SK-N-SH (cell line): ENCODE results near the gene LMO7. TPM values are rescaled to one million over a fixed set of nuclear protein-coding genes. Genes with fewer than 3 reads are reported as not detected.

Experiments used
- CTCF ChIA-PET: fragments of 300-600, 350-600 bp; formaldehyde crosslinking; extraction: SDS; loops from one replicate; lab custom pipeline; 2021; lab: Yijun Ruan, JAX
- POLR2A ChIA-PET: fragments of 350-600 bp; sonication (Branson Sonifier 250); formaldehyde crosslinking; extraction: SDS; loops from one replicate; lab custom pipeline; 2020; ENCODE audit warnings: antibody characterized with exemption, inconsistent platforms; lab: Yijun Ruan, JAX
- DNase-seq: peaks from one replicate; pipeline ENCODE4 v3.0.0; 2012
- H2AFZ ChIP-seq: fragments of 200-600 bp; sonication (generic); 2 replicates; pipeline ENCODE4 v1.8.1; 2016; ENCODE audit warnings: antibody characterized with exemption, mild to moderate bottlenecking, low read depth
- H3F3A ChIP-seq: fragments of 200-600 bp; sonication (generic); replicated peaks from 2 replicates; pipeline ENCODE3; 2016; ENCODE audit warnings: antibody characterized with exemption, mild to moderate bottlenecking; ENCODE audit not compliant: insufficient read depth
- H3K27ac ChIP-seq, 2 experiments: fragments of 200-500 bp in 1 of 2; fragments of 200-600 bp in 1 of 2; sonication (Bioruptor generic) in 1 of 2; sonication (generic), shearing (Covaris generic) in 1 of 2; 2 replicates each; pipeline versions ENCODE4 v1.5.1 to v1.6.1; 2014 to 2016; ENCODE audit warnings: low read depth in 2 of 2, inconsistent platforms in 1 of 2, low read length in 1 of 2, mild to moderate bottlenecking in 1 of 2, mixed read lengths in 1 of 2
- H3K27me3 ChIP-seq: fragments of 200-600 bp; sonication (generic), shearing (Covaris generic); 2 replicates; pipeline ENCODE4 v1.6.1; 2016; ENCODE audit warnings: mixed run types; ENCODE audit not compliant: insufficient read depth
- H3K36me3 ChIP-seq, 2 experiments: fragments of 200-500 bp in 1 of 2; fragments of 200-600 bp in 1 of 2; sonication (Bioruptor generic) in 1 of 2; sonication (generic) in 1 of 2; replicated peaks in 1 of 2; 2 replicates each; pipeline versions ENCODE3 to v1.5.1; 2014 to 2016; ENCODE audit warnings: low read length in 1 of 2, mild to moderate bottlenecking in 1 of 2; ENCODE audit not compliant: insufficient read depth in 2 of 2, control insufficient read depth in 1 of 2
- H3K4me1 ChIP-seq, 2 experiments: fragments of 200-500 bp in 1 of 2; fragments of 200-600 bp in 1 of 2; sonication (Bioruptor generic) in 1 of 2; sonication (generic), shearing (Covaris generic) in 1 of 2; 2 replicates each; pipeline versions ENCODE4 v1.5.1 to v1.6.1; 2014 to 2016; ENCODE audit warnings: low read depth in 1 of 2, low read length in 1 of 2, mixed run types in 1 of 2; ENCODE audit not compliant: insufficient read depth in 2 of 2, control insufficient read depth in 1 of 2
- H3K4me2 ChIP-seq: fragments of 200-600 bp; sonication (generic), shearing (Covaris generic); 2 replicates; pipeline ENCODE4 v1.6.1; 2017; ENCODE audit warnings: mixed run types
- H3K4me3 ChIP-seq, 2 experiments: fragments of 200-500 bp in 1 of 2; fragments of 200-600 bp in 1 of 2; sonication (Bioruptor generic) in 1 of 2; sonication (generic), shearing (Covaris generic) in 1 of 2; 2 replicates each; pipeline versions ENCODE4 v1.5.1 to v1.8.1; 2014 to 2016; ENCODE audit warnings: low read depth in 2 of 2, inconsistent platforms in 1 of 2, low read length in 1 of 2, mild to moderate bottlenecking in 1 of 2, mixed read lengths in 1 of 2, moderate library complexity in 1 of 2
- H3K79me2 ChIP-seq: fragments of 200-600 bp; sonication (generic); 2 replicates; pipeline ENCODE4 v1.8.1; 2017; ENCODE audit warnings: mild to moderate bottlenecking; ENCODE audit not compliant: insufficient read depth
- H3K9ac ChIP-seq: fragments of 200-600 bp; sonication (generic); 2 replicates; pipeline ENCODE4 v1.6.1; 2017; ENCODE audit warnings: mixed run types
- H3K9me2 ChIP-seq: fragments of 200-600 bp; sonication (generic); 2 replicates; pipeline ENCODE4 v1.6.1; 2017; ENCODE audit warnings: mixed run types
- H3K9me3 ChIP-seq: fragments of 200-600 bp; sonication (generic); 2 replicates; pipeline ENCODE4 v1.6.1; 2017; ENCODE audit warnings: mixed run types, mild to moderate bottlenecking, moderate library complexity
- H4K20me1 ChIP-seq: fragments of 200-600 bp; sonication (generic); 2 replicates; pipeline ENCODE4 v1.6.1; 2017; ENCODE audit warnings: mild to moderate bottlenecking, mixed run types; ENCODE audit not compliant: insufficient read depth
- MEF2A ChIP-seq: IDR thresholded peaks from 2 replicates; pipeline ENCODE4 v1.4.0; 2012; ENCODE audit warnings: low read depth, borderline replicate concordance
- NRF1 ChIP-seq: IDR thresholded peaks from 2 replicates; pipeline ENCODE4 v1.6.1; 2012; ENCODE audit warnings: low read depth, mild to moderate bottlenecking, low read length
- WGBS: methylation state at CpG from one replicate; pipeline ENCODE4 v1.1.6; 2017; ENCODE audit warnings: low lambda C conversion rate; 5-methylcytosine and 5-hydroxymethylcytosine counted together
- polyA plus RNA-seq, 3 experiments: library from polyadenylated mRNA; depleted of rRNA; stranded (reverse); fragments of >200 nt; gene quantifications; 2 replicates each; pipeline ENCODE4 v1.2.3, GENCODE V29; 2012
- TF ChIP-seq, protein P1 (sequence below): IDR thresholded peaks from 2 replicates; pipeline ENCODE4 v1.6.1; 2012; ENCODE audit warnings: mild to moderate bottlenecking, low read depth, low read length, moderate library complexity
- TF ChIP-seq, protein P2 (sequence below): IDR thresholded peaks from 2 replicates; pipeline ENCODE4 v1.4.0; 2012; ENCODE audit warnings: low read depth
- TF ChIP-seq, protein P3 (sequence below): fragments of 150-350 bp; IDR thresholded peaks from 2 replicates; pipeline ENCODE4 v1.6.1; 2016; ENCODE audit warnings: mild to moderate bottlenecking, low read depth, low read length

The LMO7 gene
- polyA plus RNA-seq, 1 of the 3 experiments (the other 2 are of a cell fraction) = 83.6 TPM

GRCh38 chr13:75757336-75757735 is 121.2 kb downstream of the LMO7 start (continued):
- TF ChIP-seq, protein P1, sequence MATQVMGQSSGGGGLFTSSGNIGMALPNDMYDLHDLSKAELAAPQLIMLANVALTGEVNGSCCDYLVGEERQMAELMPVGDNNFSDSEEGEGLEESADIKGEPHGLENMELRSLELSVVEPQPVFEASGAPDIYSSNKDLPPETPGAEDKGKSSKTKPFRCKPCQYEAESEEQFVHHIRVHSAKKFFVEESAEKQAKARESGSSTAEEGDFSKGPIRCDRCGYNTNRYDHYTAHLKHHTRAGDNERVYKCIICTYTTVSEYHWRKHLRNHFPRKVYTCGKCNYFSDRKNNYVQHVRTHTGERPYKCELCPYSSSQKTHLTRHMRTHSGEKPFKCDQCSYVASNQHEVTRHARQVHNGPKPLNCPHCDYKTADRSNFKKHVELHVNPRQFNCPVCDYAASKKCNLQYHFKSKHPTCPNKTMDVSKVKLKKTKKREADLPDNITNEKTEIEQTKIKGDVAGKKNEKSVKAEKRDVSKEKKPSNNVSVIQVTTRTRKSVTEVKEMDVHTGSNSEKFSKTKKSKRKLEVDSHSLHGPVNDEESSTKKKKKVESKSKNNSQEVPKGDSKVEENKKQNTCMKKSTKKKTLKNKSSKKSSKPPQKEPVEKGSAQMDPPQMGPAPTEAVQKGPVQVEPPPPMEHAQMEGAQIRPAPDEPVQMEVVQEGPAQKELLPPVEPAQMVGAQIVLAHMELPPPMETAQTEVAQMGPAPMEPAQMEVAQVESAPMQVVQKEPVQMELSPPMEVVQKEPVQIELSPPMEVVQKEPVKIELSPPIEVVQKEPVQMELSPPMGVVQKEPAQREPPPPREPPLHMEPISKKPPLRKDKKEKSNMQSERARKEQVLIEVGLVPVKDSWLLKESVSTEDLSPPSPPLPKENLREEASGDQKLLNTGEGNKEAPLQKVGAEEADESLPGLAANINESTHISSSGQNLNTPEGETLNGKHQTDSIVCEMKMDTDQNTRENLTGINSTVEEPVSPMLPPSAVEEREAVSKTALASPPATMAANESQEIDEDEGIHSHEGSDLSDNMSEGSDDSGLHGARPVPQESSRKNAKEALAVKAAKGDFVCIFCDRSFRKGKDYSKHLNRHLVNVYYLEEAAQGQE = no peak

DNA sequence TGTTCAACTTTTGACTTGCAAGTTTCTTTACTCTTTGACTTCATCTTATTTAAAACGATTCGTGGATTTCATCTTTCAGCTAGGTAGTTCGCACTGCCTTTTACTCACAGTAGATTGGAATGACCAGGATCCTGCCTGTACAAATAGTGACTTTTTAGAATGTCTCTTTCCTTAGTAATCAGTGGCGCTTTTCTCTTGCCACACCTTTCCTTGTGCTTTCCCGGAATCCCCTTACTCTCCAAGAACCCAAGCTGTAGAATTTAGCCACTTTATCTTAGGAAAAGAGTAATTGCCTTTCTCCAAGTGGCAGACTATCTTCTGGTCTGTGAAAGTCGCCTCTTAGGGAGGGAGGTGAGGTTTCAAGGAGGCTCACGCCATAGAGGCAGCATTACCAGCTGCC is 123.4 kb downstream of the LMO7 start:
- DNase-seq = no peak
- WGBS = 96% methylated on average over 7 of the region's 7 CpGs
- CTCF ChIA-PET = interaction anchor here (0.7 to 3.2 kb wide), 2 partner anchors 21 to 64 kb away, joined by 3 to 14 read pairs; no protein-coding TSS in a partner anchor
- H4K20me1 ChIP-seq = peaks cover 93% of the 10 kb centered on the region
- no peak overlapping the region for H3K27ac ChIP-seq
- H3K79me2 ChIP-seq = peaks cover 100% of the 10 kb centered on the region
- peaks cover 6 to 8% of the 10 kb centered on the region in 2 experiments; a peak in 3 of 4 replicates for H3K4me1 ChIP-seq
- POLR2A ChIA-PET = no interaction called here
- no peaks in the 10 kb centered on the region for H3K9me3 ChIP-seq
- H2AFZ ChIP-seq = no peak overlapping the region
- TF ChIP-seq NRF1 = no peak
- TF ChIP-seq, protein P2, sequence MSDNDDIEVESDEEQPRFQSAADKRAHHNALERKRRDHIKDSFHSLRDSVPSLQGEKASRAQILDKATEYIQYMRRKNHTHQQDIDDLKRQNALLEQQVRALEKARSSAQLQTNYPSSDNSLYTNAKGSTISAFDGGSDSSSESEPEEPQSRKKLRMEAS = no peak
- TF ChIP-seq, protein P3, sequence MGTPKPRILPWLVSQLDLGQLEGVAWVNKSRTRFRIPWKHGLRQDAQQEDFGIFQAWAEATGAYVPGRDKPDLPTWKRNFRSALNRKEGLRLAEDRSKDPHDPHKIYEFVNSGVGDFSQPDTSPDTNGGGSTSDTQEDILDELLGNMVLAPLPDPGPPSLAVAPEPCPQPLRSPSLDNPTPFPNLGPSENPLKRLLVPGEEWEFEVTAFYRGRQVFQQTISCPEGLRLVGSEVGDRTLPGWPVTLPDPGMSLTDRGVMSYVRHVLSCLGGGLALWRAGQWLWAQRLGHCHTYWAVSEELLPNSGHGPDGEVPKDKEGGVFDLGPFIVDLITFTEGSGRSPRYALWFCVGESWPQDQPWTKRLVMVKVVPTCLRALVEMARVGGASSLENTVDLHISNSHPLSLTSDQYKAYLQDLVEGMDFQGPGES = no peak
- no peak for TF ChIP-seq MEF2A
- TF ChIP-seq, protein P1 = no peak
- peaks cover 25% of the 10 kb centered on the region for H3F3A ChIP-seq
- no peak overlapping the region for H3K4me3 ChIP-seq
- no peak overlapping the region for H3K4me2 ChIP-seq
- H3K9ac ChIP-seq = no peak overlapping the region
- no peaks in the 10 kb centered on the region for H3K9me2 ChIP-seq
- H3K27me3 ChIP-seq = no peaks in the 10 kb centered on the region
- H3K36me3 ChIP-seq = peaks cover 21 to 55% of the 10 kb centered on the region in 2 experiments
